Parathyroid adenoma (tissue), 2 donors: ENCODE results near the gene SAP30L.

Source experiments
- H2AFZ ChIP-seq: fragments of 300-600 bp; sonication (generic); one replicate; pipeline ENCODE4 v1.7.0; 2017; ENCODE audit warnings: antibody characterized with exemption, mild to moderate bottlenecking
- H3K27ac ChIP-seq: fragments of 300-600 bp; sonication (generic); one replicate; pipeline ENCODE4 v1.7.0; 2017
- H3K27me3 ChIP-seq: fragments of 300-600 bp; sonication (generic); one replicate; pipeline ENCODE4 v1.7.0; 2017; ENCODE audit warnings: low read length; ENCODE audit not compliant: control insufficient read depth, insufficient read depth
- H3K36me3 ChIP-seq: fragments of 300-600 bp; sonication (generic); one replicate; pipeline ENCODE4 v1.7.0; 2017; ENCODE audit warnings: low read length; ENCODE audit not compliant: control insufficient read depth, insufficient read depth
- H3K4me1 ChIP-seq: fragments of 300-600 bp; sonication (generic); one replicate; pipeline ENCODE4 v1.7.0; 2017; ENCODE audit warnings: control low read depth
- H3K4me2 ChIP-seq: fragments of 300-600 bp; sonication (generic); one replicate; pipeline ENCODE4 v1.7.0; 2017; ENCODE audit warnings: low read length
- H3K4me3 ChIP-seq: fragments of 300-600 bp; sonication (generic); one replicate; pipeline ENCODE4 v1.7.0; 2017; ENCODE audit warnings: low read depth, low read length
- H3K79me2 ChIP-seq: fragments of 300-600 bp; sonication (generic); one replicate; pipeline ENCODE4 v1.7.0; 2017; ENCODE audit warnings: control low read depth
- H3K9ac ChIP-seq: fragments of 300-600 bp; sonication (generic); one replicate; pipeline ENCODE4 v1.7.0; 2017; ENCODE audit warnings: mild to moderate bottlenecking
- H3K9me3 ChIP-seq: fragments of 300-600 bp; sonication (generic); one replicate; pipeline ENCODE4 v1.7.0; 2017; ENCODE audit warnings: low read length; ENCODE audit not compliant: control insufficient read depth
- TF ChIP-seq, protein P1 (sequence below): fragments of 300-600 bp; sonication (generic); IDR thresholded peaks from one replicate; pipeline ENCODE4 v1.7.0; 2017; ENCODE audit warnings: antibody characterized with exemption, mild to moderate bottlenecking
- donor health status: primary hyperparathyroidism.

The SAP30L gene

DNA sequence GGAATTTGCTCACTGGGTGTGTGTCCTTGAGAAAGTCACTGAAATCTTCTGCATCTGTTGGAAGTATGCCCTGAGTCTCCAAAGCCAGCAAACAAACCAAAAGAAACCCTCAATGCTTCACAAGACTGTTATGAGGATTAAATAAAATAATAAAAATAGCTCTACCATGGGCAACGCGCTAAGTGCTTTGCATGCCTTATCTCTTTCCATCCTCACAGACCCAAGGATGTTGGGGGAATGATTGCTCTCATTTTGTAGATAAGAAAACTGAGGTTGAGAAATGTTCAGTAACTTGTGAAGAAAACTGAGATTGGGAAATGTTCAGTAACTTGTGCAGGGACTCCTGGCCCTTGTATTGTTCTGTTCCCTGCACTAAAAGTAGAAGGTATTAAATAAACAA, 24.3 kb downstream of the SAP30L start:
- Histone ChIP-seq H3K27ac (no peak overlapping the region), H3K36me3 (no peaks in the 10 kb centered on the region), H3K79me2 (no peaks in the 10 kb centered on the region), H3K4me2 (no peak overlapping the region), H3K9ac (no peak overlapping the region), H3K4me1 (no peaks in the 10 kb centered on the region), H3K4me3 (no peak overlapping the region), H3K9me3 (no peaks in the 10 kb centered on the region), H2AFZ (no peak overlapping the region), H3K27me3 (peaks cover 30% of the 10 kb centered on the region)
- TF ChIP-seq, protein P1, sequence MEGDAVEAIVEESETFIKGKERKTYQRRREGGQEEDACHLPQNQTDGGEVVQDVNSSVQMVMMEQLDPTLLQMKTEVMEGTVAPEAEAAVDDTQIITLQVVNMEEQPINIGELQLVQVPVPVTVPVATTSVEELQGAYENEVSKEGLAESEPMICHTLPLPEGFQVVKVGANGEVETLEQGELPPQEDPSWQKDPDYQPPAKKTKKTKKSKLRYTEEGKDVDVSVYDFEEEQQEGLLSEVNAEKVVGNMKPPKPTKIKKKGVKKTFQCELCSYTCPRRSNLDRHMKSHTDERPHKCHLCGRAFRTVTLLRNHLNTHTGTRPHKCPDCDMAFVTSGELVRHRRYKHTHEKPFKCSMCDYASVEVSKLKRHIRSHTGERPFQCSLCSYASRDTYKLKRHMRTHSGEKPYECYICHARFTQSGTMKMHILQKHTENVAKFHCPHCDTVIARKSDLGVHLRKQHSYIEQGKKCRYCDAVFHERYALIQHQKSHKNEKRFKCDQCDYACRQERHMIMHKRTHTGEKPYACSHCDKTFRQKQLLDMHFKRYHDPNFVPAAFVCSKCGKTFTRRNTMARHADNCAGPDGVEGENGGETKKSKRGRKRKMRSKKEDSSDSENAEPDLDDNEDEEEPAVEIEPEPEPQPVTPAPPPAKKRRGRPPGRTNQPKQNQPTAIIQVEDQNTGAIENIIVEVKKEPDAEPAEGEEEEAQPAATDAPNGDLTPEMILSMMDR: no peak

DNA sequence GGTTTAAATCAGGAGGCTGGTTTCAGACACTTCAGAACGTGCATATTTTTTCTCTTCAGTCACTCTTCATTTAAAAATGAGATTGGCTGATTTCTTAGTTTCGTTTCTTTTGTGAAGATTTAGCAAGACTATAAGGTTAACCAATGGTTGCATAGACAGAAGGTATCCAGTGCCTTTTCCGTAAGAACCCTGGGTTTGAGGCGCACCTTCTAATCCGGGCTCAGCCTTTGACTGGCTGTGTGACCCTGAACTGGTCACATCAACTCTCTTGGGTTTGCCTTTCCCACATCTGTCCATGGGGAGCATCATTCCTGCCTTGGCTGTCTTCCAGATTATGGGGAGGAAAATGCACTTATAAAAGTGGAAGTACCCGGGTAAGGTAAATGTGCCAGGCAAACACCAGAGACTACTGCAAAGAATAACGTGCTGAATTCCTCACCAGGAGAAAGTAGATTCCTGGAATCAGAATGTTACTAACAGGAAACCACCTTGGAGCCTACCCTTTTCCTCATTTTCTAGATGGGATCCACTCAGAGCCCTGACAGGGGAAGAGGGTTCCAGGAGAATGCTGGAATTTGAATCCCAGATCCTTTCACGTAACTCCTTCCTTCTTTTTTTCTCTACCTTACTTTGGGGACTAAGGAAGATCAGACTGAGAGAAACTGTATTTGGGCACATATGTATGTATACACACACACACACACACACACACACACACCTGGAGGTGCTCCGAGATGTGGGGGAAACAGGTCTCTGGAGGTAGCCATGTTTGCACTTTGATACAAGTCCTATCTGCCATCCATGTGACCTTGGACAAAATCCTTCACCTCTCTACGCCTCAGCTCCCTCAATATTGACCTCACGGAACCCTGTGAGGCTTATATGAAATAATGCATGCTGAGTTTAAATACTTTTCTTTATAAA, 25.4 kb downstream of the SAP30L start:
- H3K4me3 ChIP-seq: no peak overlapping the region
- H3K79me2 ChIP-seq: no peaks in the 10 kb centered on the region
- no peaks in the 10 kb centered on the region for H3K36me3 ChIP-seq
- no peak overlapping the region for H2AFZ ChIP-seq
- H3K27ac ChIP-seq: no peak overlapping the region
- no peaks in the 10 kb centered on the region for H3K9me3 ChIP-seq
- no peak overlapping the region for H3K4me2 ChIP-seq
- no peaks in the 10 kb centered on the region for H3K4me1 ChIP-seq
- H3K9ac ChIP-seq: no peak overlapping the region
- TF ChIP-seq, protein P1: no peak
- H3K27me3 ChIP-seq: peaks cover 37% of the 10 kb centered on the region

DNA sequence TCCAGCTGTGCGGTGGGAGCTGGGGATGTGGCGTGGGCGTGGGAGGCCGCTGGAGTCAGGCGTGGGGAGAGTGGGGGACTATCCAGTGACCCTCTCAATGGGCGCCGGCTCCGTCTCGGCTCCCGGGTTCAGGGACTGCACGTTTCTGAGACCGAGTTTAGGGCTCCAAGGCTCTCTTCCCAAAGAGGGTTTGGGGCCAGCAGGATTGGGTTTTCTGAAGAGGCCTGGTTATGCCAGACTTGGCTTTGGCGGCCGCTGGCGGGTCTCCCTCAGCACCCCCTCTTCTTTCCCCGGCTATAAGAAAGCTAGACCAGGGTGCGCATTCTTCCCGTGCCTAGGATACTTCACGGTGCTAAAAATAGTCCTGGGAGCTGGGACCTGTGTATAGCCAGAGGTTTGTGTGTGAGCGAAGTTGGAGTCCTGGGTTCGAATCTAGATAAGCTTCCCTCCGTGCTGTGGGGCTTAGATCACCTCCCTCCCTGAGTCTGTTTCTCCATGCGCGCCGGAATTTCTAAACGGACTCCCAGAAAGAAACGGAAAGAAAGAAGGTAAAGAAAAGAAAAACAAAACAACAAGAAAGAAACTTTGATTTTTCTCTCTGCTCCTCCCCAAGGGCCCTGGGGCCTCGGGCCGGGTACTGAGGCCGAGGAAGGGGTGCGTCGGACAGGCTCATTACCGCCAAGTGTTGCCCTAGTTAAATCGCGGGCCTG, 27.2 kb downstream of the SAP30L start:
- Histone ChIP-seq H3K4me1 (no peaks in the 10 kb centered on the region), H3K9me3 (no peaks in the 10 kb centered on the region), H3K4me2 (no peak overlapping the region), H3K27ac (no peak overlapping the region), H3K9ac (no peak overlapping the region), H3K4me3 (no peak overlapping the region), H3K36me3 (no peaks in the 10 kb centered on the region), H3K27me3 (peaks cover 38% of the 10 kb centered on the region), H3K79me2 (no peaks in the 10 kb centered on the region), H2AFZ (no peak overlapping the region)
- TF ChIP-seq, protein P1: no peak

DNA sequence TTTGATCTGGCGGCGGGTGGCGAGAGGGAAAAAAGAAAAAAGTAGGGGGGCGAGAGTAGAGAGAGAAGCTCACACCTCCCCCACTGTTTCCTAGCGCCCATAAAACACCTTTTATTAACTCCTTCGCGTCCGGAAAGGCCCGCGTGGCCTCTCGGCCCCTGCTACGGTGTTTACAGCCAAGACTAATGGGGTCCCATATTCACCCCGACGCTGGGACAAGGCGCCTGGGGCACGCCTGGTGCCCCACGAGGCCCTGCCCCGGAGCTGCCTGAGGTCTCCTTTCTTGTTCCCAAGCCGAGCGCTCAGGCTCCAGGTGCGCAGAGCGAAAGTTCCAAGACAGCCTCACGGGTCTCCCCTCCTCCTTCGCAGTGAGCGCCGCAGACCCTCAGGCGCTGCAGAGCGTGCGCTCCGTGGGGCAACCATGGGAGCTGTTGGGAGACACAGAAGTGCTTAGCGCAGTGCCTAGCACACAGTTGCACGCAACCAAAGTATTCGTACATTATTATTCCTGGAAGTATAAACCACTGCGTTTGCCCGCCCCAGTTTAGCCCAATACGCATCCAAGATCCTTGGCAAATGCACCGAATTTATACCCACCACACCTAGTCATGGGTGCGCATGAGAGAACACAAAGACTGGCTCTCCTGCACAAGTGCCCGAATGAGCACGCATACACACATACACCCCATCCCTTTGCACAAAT, 27.9 kb downstream of the SAP30L start:
- Histone ChIP-seq H2AFZ (no peak overlapping the region), H3K4me3 (no peak overlapping the region), H3K79me2 (no peaks in the 10 kb centered on the region), H3K4me2 (no peak overlapping the region), H3K4me1 (no peaks in the 10 kb centered on the region), H3K27ac (no peak overlapping the region), H3K9me3 (no peaks in the 10 kb centered on the region), H3K27me3 (peaks cover 38% of the 10 kb centered on the region), H3K36me3 (no peaks in the 10 kb centered on the region), H3K9ac (no peak overlapping the region)
- TF ChIP-seq, protein P1: no peak
